ENCODE data around the gene MAMLD1.

The MAMLD1 gene

GRCh38 chrX:150355913-150356312 is 7.2 kb upstream of the MAMLD1 start:
- DNase-seq (ENCODE audit: low read depth in 2 of 2), result no peak

DNA sequence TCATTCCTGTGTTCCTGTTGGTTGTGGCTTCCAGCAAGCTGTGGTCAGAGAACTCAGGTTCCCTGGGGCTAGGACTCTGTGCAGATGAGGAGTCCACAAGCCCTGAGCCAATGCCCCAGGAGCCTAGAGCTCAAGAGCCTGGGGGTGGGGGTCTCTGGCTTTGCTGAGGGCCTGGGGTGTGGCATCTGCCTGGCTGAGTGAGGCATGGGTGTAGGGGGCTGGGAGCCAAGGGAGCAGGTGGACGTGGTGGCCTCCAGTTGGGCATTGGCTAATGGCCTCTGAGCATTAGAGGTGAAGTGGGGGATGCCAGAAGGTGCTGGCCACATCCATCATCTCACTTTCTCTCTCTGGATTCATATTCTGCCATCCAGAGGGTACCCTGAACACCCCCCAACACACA is 5.3 kb upstream of the MAMLD1 start:
- no peak for DNase-seq (ENCODE audit: low read depth in 2 of 2)

DNA sequence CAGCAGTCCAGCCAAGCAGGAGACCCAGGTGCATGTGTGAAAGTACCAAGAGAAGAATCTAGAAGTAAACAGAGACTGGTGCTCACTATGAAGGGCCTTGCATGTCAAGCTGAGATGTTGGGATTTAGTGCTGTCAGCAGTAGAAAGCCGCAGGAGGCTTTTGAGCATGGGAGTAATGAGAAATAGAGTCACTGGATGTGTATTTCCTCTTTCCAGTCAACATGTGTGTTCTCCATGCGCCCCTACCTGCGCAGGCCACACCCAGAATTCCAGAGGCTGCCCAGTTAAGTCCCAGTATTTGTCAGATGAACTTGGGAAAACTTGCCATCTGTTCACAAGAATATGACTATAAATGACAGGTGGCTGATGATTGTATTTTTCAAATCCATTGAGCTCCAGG is 4.5 kb upstream of the MAMLD1 start:
- no peak for DNase-seq (ENCODE audit: low read depth in 2 of 2)

DNA sequence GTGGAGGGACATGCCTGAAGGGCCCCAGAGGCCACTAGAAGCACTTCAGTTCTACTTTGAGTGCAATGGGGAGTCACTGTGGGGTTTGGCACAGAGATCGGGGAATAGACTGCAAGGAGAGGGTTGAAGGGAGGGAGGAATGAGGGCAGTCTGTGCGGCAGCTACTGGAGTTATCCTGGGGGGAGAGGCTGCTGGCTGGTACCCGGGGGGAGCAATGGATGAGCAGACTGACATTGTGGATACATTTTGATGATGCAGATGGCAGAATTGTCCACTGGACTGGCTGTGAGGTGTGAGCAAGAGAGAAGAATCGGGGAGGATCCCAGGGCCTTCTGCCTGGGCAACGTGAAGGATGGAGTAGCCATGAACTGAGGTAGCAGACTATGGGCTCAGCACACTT is 2.8 kb upstream of the MAMLD1 start:
- no peak for DNase-seq (ENCODE audit: low read depth in 2 of 2)

GRCh38 chrX:150361070-150361776 is 1.9 kb upstream of the MAMLD1 start:
- no peak for DNase-seq (ENCODE audit: low read depth in 2 of 2)

GRCh38 chrX:150361777-150362351 is 1.3 kb upstream of the MAMLD1 start:
- no peak for DNase-seq (ENCODE audit: low read depth in 2 of 2)

DNA sequence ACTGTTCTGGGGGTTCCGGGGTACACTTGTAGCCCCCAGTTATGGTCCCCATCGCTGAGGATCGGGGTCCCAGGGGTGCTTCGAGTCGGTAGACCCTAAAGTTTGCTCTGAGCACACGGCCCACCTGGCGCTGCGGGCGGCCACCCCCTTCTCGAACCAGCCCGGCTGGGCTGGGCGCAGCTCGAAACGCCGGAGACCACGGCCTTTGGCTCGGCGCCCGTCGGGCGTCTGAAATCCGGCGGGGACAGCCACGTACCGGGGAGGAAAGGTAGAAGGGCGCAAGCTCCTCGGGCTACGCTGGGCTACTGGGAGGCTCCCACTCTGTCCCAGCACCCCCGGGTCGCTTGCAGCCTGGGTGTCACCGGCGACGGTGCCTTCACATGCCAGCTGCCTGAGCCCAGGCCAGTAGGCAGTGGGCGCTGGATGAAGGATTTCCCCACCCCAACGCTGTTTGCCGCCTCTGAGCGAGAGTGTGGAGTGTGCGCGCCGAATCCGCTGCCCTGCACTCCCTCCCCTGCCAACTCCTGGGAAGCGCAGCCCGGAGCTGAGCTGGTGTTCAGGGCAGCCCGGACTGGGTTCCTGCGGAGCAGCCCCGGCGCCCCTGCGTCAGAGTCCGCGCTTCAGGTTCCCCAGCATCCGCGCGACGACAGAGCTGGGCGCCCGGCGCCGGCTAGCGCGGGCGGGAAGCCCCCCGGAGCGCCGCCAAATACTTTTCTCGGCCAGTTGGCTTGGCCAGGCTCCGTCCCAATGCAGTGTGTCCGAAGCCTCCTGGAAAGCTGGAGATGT is 637 bp downstream of the MAMLD1 start:
- no peak for DNase-seq (ENCODE audit: low read depth in 2 of 2)

GRCh38 chrX:150364347-150365050 is 1.4 kb downstream of the MAMLD1 start:
- no peak for DNase-seq (ENCODE audit: low read depth in 2 of 2)

- no peak for DNase-seq (ENCODE audit: low read depth in 2 of 2)
These were observed 2.2 kb downstream of the MAMLD1 start for GRCh38 chrX:150365051-150365989.

DNA sequence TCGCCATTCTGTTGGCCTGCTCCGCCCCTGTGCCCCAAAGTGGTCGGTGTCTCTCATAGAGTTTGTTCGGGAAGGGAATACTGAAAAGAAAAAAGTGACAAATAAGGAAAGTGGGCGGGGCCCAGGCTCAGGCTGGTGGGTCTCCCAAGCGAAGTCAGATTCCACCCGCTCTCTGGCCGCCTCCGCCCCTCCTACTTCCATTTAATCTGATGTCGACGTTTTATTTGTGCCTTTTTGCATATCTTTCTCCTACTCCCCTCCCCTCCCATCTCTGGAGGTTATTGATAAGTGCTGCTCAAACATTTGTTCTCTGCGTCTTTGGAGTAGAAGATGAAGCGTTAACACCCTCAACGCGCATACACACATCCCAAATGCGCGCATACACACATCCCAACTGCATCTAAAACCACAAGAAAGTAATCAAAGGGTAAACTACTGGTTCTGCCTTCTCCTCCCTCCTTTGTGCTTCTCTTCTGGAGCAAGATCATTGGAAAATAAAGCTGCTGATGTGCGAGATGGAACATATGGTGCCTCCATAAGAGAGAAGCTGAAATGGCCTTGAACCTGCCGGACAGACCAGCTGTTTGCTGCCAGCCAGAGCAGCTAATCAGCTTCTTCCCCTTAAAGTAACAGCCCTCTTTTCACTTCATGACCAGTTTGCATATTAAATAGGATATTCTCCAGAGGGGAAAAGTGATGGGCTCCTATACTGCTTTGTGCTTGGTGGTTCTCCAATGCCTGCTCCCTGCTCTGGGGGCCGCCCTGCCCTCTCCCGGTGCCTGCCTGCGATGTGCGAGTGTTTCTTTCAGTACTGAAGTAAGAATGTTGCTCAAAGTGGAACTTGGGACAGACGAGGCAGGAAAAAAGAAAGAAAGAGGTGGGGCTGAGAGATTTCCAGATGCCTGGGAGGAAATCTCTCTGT is 3.1 kb downstream of the MAMLD1 start:
- no peak for DNase-seq (ENCODE audit: low read depth in 2 of 2)

- no peak for DNase-seq (ENCODE audit: low read depth in 2 of 2)
These were observed 3.9 kb downstream of the MAMLD1 start for GRCh38 chrX:150366951-150367545.

- DNase-seq (ENCODE audit: low read depth in 2 of 2), result no peak
These were observed 7.6 kb downstream of the MAMLD1 start for GRCh38 chrX:150370589-150371312.

DNA sequence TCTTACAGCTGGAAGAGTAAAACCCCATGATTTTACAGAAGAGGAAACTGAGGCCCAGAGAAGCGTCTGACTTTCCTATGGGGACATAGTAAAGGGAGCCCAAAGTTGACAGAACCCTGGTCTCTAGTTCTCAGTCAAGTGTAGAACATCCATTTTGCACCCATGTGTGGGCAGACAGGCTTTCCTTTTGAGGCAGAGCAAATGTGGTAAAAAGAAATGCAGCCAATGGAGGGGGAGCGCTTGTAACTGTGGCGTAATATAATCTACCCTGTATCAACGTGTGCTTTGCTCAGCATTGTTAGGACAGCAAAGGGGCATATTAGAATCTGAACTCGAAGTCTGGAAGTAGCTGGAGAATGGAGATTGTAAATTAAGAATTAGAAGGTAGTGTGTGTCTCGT is 8.8 kb downstream of the MAMLD1 start:
- DNase-seq (ENCODE audit: low read depth in 2 of 2), result no peak

DNA sequence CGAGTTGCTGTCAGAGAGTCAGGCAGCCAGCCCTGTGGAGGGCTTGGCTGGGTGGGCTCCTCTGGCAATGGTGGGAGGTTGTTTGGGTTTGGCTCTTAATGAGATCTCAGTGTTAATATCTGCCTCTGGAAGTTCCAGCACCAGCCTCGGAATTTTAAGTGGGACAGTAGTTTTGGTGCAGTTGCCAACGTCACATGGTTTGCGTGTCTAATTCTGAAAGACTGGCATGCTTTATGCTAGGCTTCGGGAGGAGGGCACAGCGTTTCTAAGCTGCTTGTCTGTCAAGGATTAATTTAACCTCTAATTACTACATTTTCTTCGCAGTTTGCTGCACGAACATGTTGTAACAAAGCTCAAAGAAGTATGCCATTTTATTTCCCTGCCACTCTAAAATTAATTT is 9.2 kb downstream of the MAMLD1 start:
- no peak for DNase-seq (ENCODE audit: low read depth in 2 of 2)

DNA sequence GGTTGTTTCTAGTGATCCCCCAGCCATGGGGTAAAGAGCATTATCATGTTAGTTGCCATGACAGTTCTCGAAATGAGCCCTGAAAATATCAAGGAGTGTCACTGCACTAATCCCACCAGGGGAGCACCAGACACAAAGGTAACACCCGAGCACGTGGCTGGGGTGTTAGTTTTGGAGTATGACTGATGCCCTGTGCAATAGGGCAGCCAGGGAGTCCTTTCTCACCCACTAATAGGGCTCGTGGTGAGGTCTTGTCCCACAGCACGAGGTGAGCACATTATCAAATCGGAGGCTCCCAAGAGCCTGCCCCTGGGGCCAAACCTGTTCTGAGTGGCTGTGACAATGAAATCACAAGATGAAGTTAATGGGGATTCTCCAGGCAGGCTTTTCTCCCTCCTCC is 9.6 kb downstream of the MAMLD1 start:
- no peak for DNase-seq (ENCODE audit: low read depth in 2 of 2)

DNA sequence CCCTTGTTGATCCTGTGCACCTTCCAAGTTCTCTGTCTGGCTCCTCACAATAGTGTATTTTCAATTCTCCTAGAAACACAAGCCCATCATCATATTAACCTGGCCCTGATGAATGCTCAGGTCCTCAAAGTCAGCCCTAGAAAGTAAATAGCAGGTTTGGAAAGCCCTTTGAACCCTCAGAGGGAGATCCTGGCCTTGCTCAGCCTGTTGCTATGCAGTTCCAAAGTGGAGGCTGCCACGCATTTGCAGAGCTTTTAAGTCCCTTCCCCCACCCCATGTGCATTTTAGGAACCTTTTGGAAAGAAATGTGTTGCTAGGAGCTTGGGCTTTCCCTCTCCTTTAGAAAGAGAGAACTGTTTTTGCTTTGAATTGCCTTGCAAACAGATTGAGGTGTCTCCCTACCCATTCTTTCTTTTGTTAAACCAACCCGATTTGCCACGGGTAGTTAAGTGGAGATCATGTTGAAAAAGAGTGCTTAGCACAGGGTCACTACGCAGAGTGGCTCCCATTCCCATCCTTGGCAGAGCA is 12.2 kb downstream of the MAMLD1 start:
- no peak for DNase-seq (ENCODE audit: low read depth in 2 of 2)

GRCh38 chrX:150377005-150377404 is 13.9 kb downstream of the MAMLD1 start:
- DNase-seq (ENCODE audit: low read depth in 2 of 2), result no peak

DNA sequence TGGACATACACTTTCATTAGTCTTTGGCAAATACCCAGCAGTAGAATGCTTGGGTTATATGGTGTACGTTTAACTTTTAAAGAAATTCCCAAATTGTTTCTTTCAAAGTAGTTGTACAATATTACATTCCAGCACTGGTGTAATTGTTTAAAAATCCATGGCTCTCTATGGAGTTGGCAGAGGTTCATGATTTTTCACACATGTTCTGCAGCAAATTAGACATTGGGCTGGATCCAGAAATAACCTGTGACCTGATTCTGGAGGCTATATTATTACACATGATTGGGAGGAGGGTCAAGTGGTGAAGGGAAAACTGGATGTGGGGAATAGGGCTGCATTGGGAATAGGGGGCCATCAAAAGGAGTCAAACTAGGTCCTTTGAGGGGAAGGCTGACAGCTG is 41.9 kb downstream of the MAMLD1 start:
- DNase-seq (ENCODE audit: low read depth in 2 of 2), result no peak

DNA sequence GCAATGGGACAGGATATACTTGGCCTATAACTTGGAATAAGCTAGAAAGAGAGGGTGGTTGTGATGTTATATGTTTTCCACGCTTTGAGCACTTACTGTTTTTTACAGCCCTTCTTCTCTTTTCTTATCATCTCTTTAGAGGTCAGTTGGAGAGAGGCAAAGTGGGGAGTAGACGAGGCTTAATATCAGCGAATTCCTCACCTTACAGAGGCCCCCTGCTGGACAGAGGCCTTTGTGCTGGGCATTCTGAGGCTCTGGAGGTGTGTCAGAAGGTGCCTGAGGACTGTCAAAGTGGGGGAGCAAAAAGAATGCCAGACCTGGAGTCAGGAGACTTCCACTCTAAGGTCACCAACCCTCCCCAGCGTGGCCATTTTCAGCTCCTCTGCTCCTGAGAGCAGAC is 42.5 kb downstream of the MAMLD1 start:
- DNase-seq (ENCODE audit: low read depth in 2 of 2), result no peak

Data from stimulated activated CD8-positive, alpha-beta memory T cell treated with anti-CD3 and anti-CD28 coated beads, Interleukin-15, amount 100 ng/mL, for 48 hours (primary cell).